Muscle layer of duodenum (tissue), 2 donors: Measurements from ENCODE around the gene CD38.
"Not testable (repeated sequence)": the region's sequence is repeated elsewhere in the genome, so short reads cannot be mapped to it uniquely, and the experiment has no call there.

Experiments
- H3K27ac ChIP-seq: one replicate; pipeline ENCODE4 v1.7.0; 2013; ENCODE audit warnings: mild to moderate bottlenecking, low read length
- H3K27me3 ChIP-seq: one replicate; pipeline ENCODE4 v1.7.0; 2013; ENCODE audit warnings: low read depth, mild to moderate bottlenecking, control low read depth, low read length
- H3K36me3 ChIP-seq, 2 donors: one replicate each; pipeline ENCODE4 v1.7.0; 2013; ENCODE audit warnings: low read length in 2 of 2, control low read depth in 1 of 2, mild to moderate bottlenecking in 1 of 2; ENCODE audit not compliant: insufficient read depth in 2 of 2, control insufficient read depth in 1 of 2
- H3K4me1 ChIP-seq, 2 donors: one replicate each; pipeline ENCODE4 v1.7.0; 2013; ENCODE audit warnings: low read length in 2 of 2, mild to moderate bottlenecking in 2 of 2, control low read depth in 1 of 2, moderate library complexity in 1 of 2; ENCODE audit not compliant: insufficient read depth in 2 of 2, control insufficient read depth in 1 of 2
- H3K4me3 ChIP-seq, 2 donors: one replicate each; pipeline ENCODE4 v1.7.0; 2013; ENCODE audit warnings: low read length in 2 of 2, low read depth in 1 of 2, mild to moderate bottlenecking in 1 of 2
- H3K9me3 ChIP-seq, 2 donors: one replicate each; pipeline ENCODE4 v1.7.0; 2013; ENCODE audit warnings: low read length in 2 of 2, control low read depth in 1 of 2, mild to moderate bottlenecking in 1 of 2; ENCODE audit not compliant: control insufficient read depth in 1 of 2
- donor health status: healthy.

The CD38 gene

GRCh38 chr4:15783676-15784075, 5.5 kb downstream of the CD38 start:
- Histone ChIP-seq H3K9me3 (no peaks in the 10 kb centered on the region), H3K4me3 (no peak overlapping the region), H3K27ac (no peak overlapping the region), H3K36me3 (no peaks in the 10 kb centered on the region), H3K27me3 (no peaks in the 10 kb centered on the region), H3K4me1 (no peaks in the 10 kb centered on the region)

- no peaks in the 10 kb centered on the region for H3K27me3 ChIP-seq
- H3K27ac ChIP-seq, result no peak overlapping the region
- no peaks in the 10 kb centered on the region for H3K36me3 ChIP-seq
- no peak overlapping the region for H3K4me3 ChIP-seq
- H3K4me1 ChIP-seq, result no peaks in the 10 kb centered on the region
- no peaks in the 10 kb centered on the region for H3K9me3 ChIP-seq
Measured at GRCh38 chr4:15784959-15785634, 7.0 kb downstream of the CD38 start.

- Histone ChIP-seq H3K4me3 (no peak overlapping the region), H3K27ac (no peak overlapping the region), H3K27me3 (no peaks in the 10 kb centered on the region), H3K36me3 (no peaks in the 10 kb centered on the region), H3K9me3 (no peaks in the 10 kb centered on the region), H3K4me1 (no peaks in the 10 kb centered on the region)
Measured at GRCh38 chr4:15786743-15787142, 8.6 kb downstream of the CD38 start.

- Histone ChIP-seq H3K4me1 (no peaks in the 10 kb centered on the region), H3K4me3 (no peak overlapping the region), H3K9me3 (no peaks in the 10 kb centered on the region), H3K27me3 (no peaks in the 10 kb centered on the region), H3K36me3 (no peaks in the 10 kb centered on the region), H3K27ac (no peak overlapping the region)
Measured at GRCh38 chr4:15792974-15793373, 14.8 kb downstream of the CD38 start.

- Histone ChIP-seq H3K4me1 (no peaks in the 10 kb centered on the region), H3K27me3 (no peaks in the 10 kb centered on the region), H3K4me3 (no peak overlapping the region), H3K36me3 (no peaks in the 10 kb centered on the region), H3K9me3 (no peaks in the 10 kb centered on the region), H3K27ac (no peak overlapping the region)
Measured at GRCh38 chr4:15793506-15794363, 15.6 kb downstream of the CD38 start.

GRCh38 chr4:15794426-15794825, 16.3 kb downstream of the CD38 start:
- Histone ChIP-seq H3K4me1 (no peaks in the 10 kb centered on the region), H3K27ac (no peak overlapping the region), H3K4me3 (no peak overlapping the region), H3K9me3 (no peaks in the 10 kb centered on the region), H3K27me3 (no peaks in the 10 kb centered on the region), H3K36me3 (no peaks in the 10 kb centered on the region)

- no peak overlapping the region for H3K27ac ChIP-seq
- no peaks in the 10 kb centered on the region for H3K9me3 ChIP-seq
- H3K27me3 ChIP-seq, result no peaks in the 10 kb centered on the region
- no peak overlapping the region for H3K4me3 ChIP-seq
- H3K4me1 ChIP-seq, result no peaks in the 10 kb centered on the region
- H3K36me3 ChIP-seq, result no peaks in the 10 kb centered on the region
Measured at GRCh38 chr4:15794905-15795304, 16.8 kb downstream of the CD38 start.

- Histone ChIP-seq H3K27me3 (no peaks in the 10 kb centered on the region), H3K4me1 (no peaks in the 10 kb centered on the region), H3K9me3 (no peaks in the 10 kb centered on the region), H3K36me3 (no peaks in the 10 kb centered on the region), H3K27ac (no peak overlapping the region), H3K4me3 (no peak overlapping the region)
Measured at GRCh38 chr4:15797320-15797719, 19.2 kb downstream of the CD38 start.

GRCh38 chr4:15799141-15799540, 21.0 kb downstream of the CD38 start:
- no peaks in the 10 kb centered on the region for H3K4me1 ChIP-seq
- no peaks in the 10 kb centered on the region for H3K36me3 ChIP-seq
- no peaks in the 10 kb centered on the region for H3K9me3 ChIP-seq

GRCh38 chr4:15799701-15800100, 21.6 kb downstream of the CD38 start:
- no peaks in the 10 kb centered on the region for H3K9me3 ChIP-seq
- H3K27me3 ChIP-seq, result no peaks in the 10 kb centered on the region
- no peaks in the 10 kb centered on the region for H3K36me3 ChIP-seq
- H3K4me3 ChIP-seq, result no peak overlapping the region
- no peaks in the 10 kb centered on the region for H3K4me1 ChIP-seq
- no peak overlapping the region for H3K27ac ChIP-seq

More at GRCh38 chr4:15799141-15799540, 21.0 kb downstream of the CD38 start:
- Histone ChIP-seq H3K27me3 (no peaks in the 10 kb centered on the region), H3K27ac (no peak overlapping the region), H3K4me3 (no peak overlapping the region)

- not testable (repeated sequence) for H3K36me3 ChIP-seq, H3K4me1 ChIP-seq, H3K4me3 ChIP-seq, H3K9me3 ChIP-seq, H3K27ac ChIP-seq, H3K27me3 ChIP-seq
Measured at GRCh38 chr4:15802497-15802896, 24.4 kb downstream of the CD38 start.
